B cell (primary cell): Measurements from ENCODE around the gene KAT7. TPM values are rescaled to one million over a fixed set of nuclear protein-coding genes. Genes with fewer than 3 reads are reported as not detected.
A peak's percentile ranks its signal among the peaks of the same experiment; 100 is the strongest.

Source experiments
- ATAC-seq: fragments of 200-7000 bp; cut with Tn5 transposase; one replicate; pipeline ENCODE4 v1.10.0; 2021; ENCODE audit warnings: low read depth, mild to moderate bottlenecking, moderate number of reproducible peaks, moderate library complexity
- CTCF ChIA-PET: fragments of 350-600 bp; sonication (Branson Sonifier 250); formaldehyde crosslinking; loops from one replicate; lab custom pipeline; 2021; ENCODE audit warnings: antibody characterized with exemption, inconsistent platforms; lab: Charles Lee
- POLR2A ChIA-PET: fragments of 350-600 bp; sonication (Branson Sonifier 250); formaldehyde crosslinking; loops from one replicate; lab custom pipeline; 2021; ENCODE audit warnings: antibody characterized with exemption; lab: Charles Lee
- DNase-seq: peaks from one replicate; pipeline ENCODE4 v3.0.0; 2013
- H2AFZ ChIP-seq: 2 replicates; pipeline ENCODE4 v1.6.1; 2012; ENCODE audit warnings: mild to moderate bottlenecking, low read depth, low read length; ENCODE audit not compliant: insufficient read depth, poor library complexity, severe bottlenecking
- H3K27ac ChIP-seq, 2 donors: 1 replicate in 1 of 2; 2 replicates in 1 of 2; pipeline ENCODE4 v1.5.1; 2012 to 2013; ENCODE audit warnings: low read length in 2 of 2, mild to moderate bottlenecking in 2 of 2, moderate library complexity in 1 of 2
- H3K27me3 ChIP-seq, 4 experiments: fragments of 200-600 bp in 1 of 4; sonication (generic) in 1 of 4; replicated peaks in 1 of 4; 1 replicate in 2 of 4; 2 replicates in 2 of 4; pipeline versions ENCODE4 v1.6.1 to v1.7.0; 2013 to 2016; ENCODE audit warnings: low read length in 3 of 4, mild to moderate bottlenecking in 2 of 4, mixed read lengths in 1 of 4, moderate library complexity in 1 of 4; ENCODE audit not compliant: insufficient read depth in 4 of 4, control insufficient read depth in 3 of 4; ENCODE audit errors: control extremely low read depth in 1 of 4
- H3K36me3 ChIP-seq, 2 experiments: replicated peaks in 1 of 2; 1 replicate in 1 of 2; 2 replicates in 1 of 2; pipeline versions ENCODE4 v1.6.1 to v1.7.1; 2013; ENCODE audit warnings: low read length in 1 of 2; ENCODE audit not compliant: insufficient read depth in 2 of 2, control insufficient read depth in 1 of 2; ENCODE audit errors: control extremely low read depth in 1 of 2, extremely low read depth in 1 of 2
- H3K4me1 ChIP-seq, 2 donors: fragments of 200-600 bp in 1 of 2; sonication (generic) in 1 of 2; 1 replicate in 1 of 2; 2 replicates in 1 of 2; pipeline versions ENCODE4 v1.5.1 to v1.6.1; 2013 to 2017; ENCODE audit warnings: low read length in 2 of 2; ENCODE audit not compliant: control insufficient read depth in 2 of 2, insufficient read depth in 2 of 2
- H3K4me2 ChIP-seq: replicated peaks from 2 replicates; pipeline ENCODE3; 2012; ENCODE audit warnings: mild to moderate bottlenecking, low read depth, low read length; ENCODE audit not compliant: poor library complexity, severe bottlenecking
- H3K4me3 ChIP-seq, 5 experiments: fragments of 200-600 bp in 1 of 5; sonication (generic) in 1 of 5; 1 replicate in 3 of 5; 2 replicates in 2 of 5; pipeline versions ENCODE4 v1.5.1 to v1.7.0; 2011 to 2016; ENCODE audit warnings: low read length in 4 of 5, mild to moderate bottlenecking in 4 of 5, low read depth in 2 of 5, control low read depth in 1 of 5, moderate library complexity in 1 of 5; ENCODE audit not compliant: insufficient read depth in 1 of 5; ENCODE audit errors: control extremely low read depth in 1 of 5, extremely low read depth in 1 of 5
- H3K79me2 ChIP-seq: fragments of 200-600 bp; sonication (generic); one replicate; pipeline ENCODE4 v1.6.0; 2016; ENCODE audit warnings: low read length; ENCODE audit not compliant: control insufficient read depth, insufficient read depth
- H3K9ac ChIP-seq: fragments of 200-600 bp; sonication (generic); 2 replicates; pipeline ENCODE4 v1.6.1; 2017; ENCODE audit warnings: mild to moderate bottlenecking, low read length, moderate library complexity
- H3K9me3 ChIP-seq, 3 donors: one replicate each; pipeline versions ENCODE4 v1.6.1 to v1.7.1; 2013; ENCODE audit warnings: low read length in 2 of 3; ENCODE audit not compliant: control insufficient read depth in 2 of 3, insufficient read depth in 1 of 3; ENCODE audit errors: control extremely low read depth in 1 of 3
- H4K20me1 ChIP-seq: 2 replicates; pipeline ENCODE4 v1.6.0; 2012; ENCODE audit warnings: mild to moderate bottlenecking, low read length; ENCODE audit not compliant: insufficient read depth, control insufficient read depth, poor library complexity, severe bottlenecking
- H3K27ac Mint-ChIP-seq: one replicate; pipeline ENCODE4 v1.8.0; 2021; ENCODE audit warnings: mixed read lengths
- H3K27me3 Mint-ChIP-seq: one replicate; pipeline ENCODE4 v1.8.0; 2021; ENCODE audit warnings: mixed read lengths
- H3K4me1 Mint-ChIP-seq: one replicate; pipeline ENCODE4 v1.8.0; 2021; ENCODE audit warnings: mixed read lengths
- H3K4me3 Mint-ChIP-seq: one replicate; pipeline ENCODE4 v1.8.0; 2021; ENCODE audit warnings: mixed read lengths
- H3K9me3 Mint-ChIP-seq: one replicate; pipeline ENCODE4 v1.8.0; 2022; ENCODE audit warnings: mixed read lengths; ENCODE audit not compliant: insufficient read depth
- EZH2 ChIP-seq: IDR thresholded peaks from 2 replicates; pipeline ENCODE4 v1.6.1; 2012; ENCODE audit warnings: borderline replicate concordance, low read depth, mild to moderate bottlenecking, moderate library complexity, low read length; ENCODE audit not compliant: insufficient read depth, poor library complexity, severe bottlenecking
- WGBS: methylation state at CpG from one replicate; pipeline ENCODE4 v1.1.5; 2013; ENCODE audit warnings: missing lambda C conversion rate; ENCODE audit not compliant: insufficient coverage; 5-methylcytosine and 5-hydroxymethylcytosine counted together
- intact Hi-C: fragments of 100-400 bp; cut with micrococcal nuclease; formaldehyde crosslinking; loops from one replicate; pipeline ENCODE4 v1.10.0; 2022
- polyA plus RNA-seq: library from polyadenylated mRNA; depleted of rRNA; stranded (reverse); fragments of >200 nt; gene quantifications from 2 replicates; pipeline ENCODE4 v1.2.3, GENCODE V29; 2012
- total RNA-seq, 2 donors: library from RNA; stranded (reverse); fragments of 120-200 nt in 1 of 2; gene quantifications; 1 replicate in 1 of 2; 2 replicates in 1 of 2; pipeline versions ENCODE4 v1.2.3 to v1.2.4, GENCODE V29; 2013 to 2022
- TF ChIP-seq, protein P1 (sequence below): fragments of 200-600 bp; IDR thresholded peaks from one replicate; pipeline ENCODE4 v1.8.0; 2022; ENCODE audit warnings: antibody characterized with exemption, mild to moderate bottlenecking

Gene KAT7
- total and polyA plus RNA-seq, 2 donors (not counting 1 experiment from before 2014, with no cell fraction given): 16.7 to 124 TPM

- H3K27ac ChIP-seq: no peak overlapping the region
- peaks cover 0 to 2% of the 10 kb centered on the region in 2 experiments for H3K36me3 ChIP-seq
- Mint-ChIP-seq H3K27ac (no peak overlapping the region), H3K4me1 (peaks cover 14% of the 10 kb centered on the region), H3K9me3 (no peaks in the 10 kb centered on the region), H3K27me3 (peaks cover 8% of the 10 kb centered on the region), H3K4me3 (no peak overlapping the region)
- no peak for DNase-seq
- H3K4me1 ChIP-seq: peaks cover 12 to 15% of the 10 kb centered on the region in 2 donors
- no peaks in the 10 kb centered on the region for H3K79me2 ChIP-seq
- peaks cover 0 to 21% (median 6%) of the 10 kb centered on the region in 4 experiments for H3K27me3 ChIP-seq
- H3K4me2 ChIP-seq: no peak overlapping the region
- H3K9ac ChIP-seq: no peak overlapping the region
- CTCF ChIA-PET: interaction anchor here (0.5 to 3.7 kb wide), 3 partner anchors 23 to 1321 kb away, joined by 3 to 12 read pairs (median 5); no protein-coding TSS in a partner anchor
- no peak overlapping the region for H2AFZ ChIP-seq
- ATAC-seq: no peak
- POLR2A ChIA-PET: interaction anchor here (0.8 kb wide), 1 partner anchor 46 kb away, joined by 4 read pairs; no protein-coding TSS in a partner anchor
- no peak overlapping the region for H3K4me3 ChIP-seq
- TF ChIP-seq, protein P1, sequence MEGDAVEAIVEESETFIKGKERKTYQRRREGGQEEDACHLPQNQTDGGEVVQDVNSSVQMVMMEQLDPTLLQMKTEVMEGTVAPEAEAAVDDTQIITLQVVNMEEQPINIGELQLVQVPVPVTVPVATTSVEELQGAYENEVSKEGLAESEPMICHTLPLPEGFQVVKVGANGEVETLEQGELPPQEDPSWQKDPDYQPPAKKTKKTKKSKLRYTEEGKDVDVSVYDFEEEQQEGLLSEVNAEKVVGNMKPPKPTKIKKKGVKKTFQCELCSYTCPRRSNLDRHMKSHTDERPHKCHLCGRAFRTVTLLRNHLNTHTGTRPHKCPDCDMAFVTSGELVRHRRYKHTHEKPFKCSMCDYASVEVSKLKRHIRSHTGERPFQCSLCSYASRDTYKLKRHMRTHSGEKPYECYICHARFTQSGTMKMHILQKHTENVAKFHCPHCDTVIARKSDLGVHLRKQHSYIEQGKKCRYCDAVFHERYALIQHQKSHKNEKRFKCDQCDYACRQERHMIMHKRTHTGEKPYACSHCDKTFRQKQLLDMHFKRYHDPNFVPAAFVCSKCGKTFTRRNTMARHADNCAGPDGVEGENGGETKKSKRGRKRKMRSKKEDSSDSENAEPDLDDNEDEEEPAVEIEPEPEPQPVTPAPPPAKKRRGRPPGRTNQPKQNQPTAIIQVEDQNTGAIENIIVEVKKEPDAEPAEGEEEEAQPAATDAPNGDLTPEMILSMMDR: no peak
- no peak for TF ChIP-seq EZH2
- no peaks in the 10 kb centered on the region for H4K20me1 ChIP-seq
- 100% methylated on average over 1 of the region's 5 CpGs for WGBS
- intact Hi-C loops: no loop called here
- no peaks in the 10 kb centered on the region for H3K9me3 ChIP-seq
These were observed 60.3 kb downstream of the KAT7 start for GRCh38 chr17:49848739-49849138.

DNA sequence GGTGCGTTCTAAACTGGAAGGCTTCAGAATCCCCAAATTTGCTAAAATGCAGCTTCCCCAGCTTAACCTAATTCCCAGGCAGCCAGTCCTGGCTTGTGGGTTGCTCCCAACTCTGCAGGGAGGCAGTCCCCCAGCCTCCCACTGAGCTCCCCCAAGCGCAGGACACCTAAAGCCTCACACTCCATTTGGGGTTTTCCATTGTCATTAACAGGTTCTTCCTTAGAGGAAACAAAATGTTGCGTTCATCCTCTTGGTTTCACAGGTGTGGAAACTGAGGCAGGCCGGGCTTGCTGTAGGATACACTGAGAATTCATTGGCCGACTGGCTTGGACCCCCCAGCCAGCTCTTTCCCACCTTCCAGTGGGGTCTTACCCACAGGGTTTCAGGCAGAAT, 61.7 kb downstream of the KAT7 start:
- ChIA-PET CTCF (interaction anchor here (0.5 to 3.7 kb wide), 4 partner anchors 77 to 283 kb away, joined by 4 to 12 read pairs (median 4); no protein-coding TSS in a partner anchor), POLR2A (no interaction called here)
- H3K27ac ChIP-seq: no peak overlapping the region
- H3K4me1 ChIP-seq: peaks cover 12 to 15% of the 10 kb centered on the region in 2 donors
- DNase-seq (no peak), ATAC-seq (no peak)
- intact Hi-C loops: no loop called here
- peaks cover 14% of the 10 kb centered on the region for H3K4me1 Mint-ChIP-seq
- peak overlapping the region; percentile 92 for H3K4me2 ChIP-seq
- no peaks in the 10 kb centered on the region for H3K79me2 ChIP-seq
- H3K4me3 ChIP-seq: no peak overlapping the region
- H3K4me3 Mint-ChIP-seq: peak overlapping the region; percentile 94
- H4K20me1 ChIP-seq: no peaks in the 10 kb centered on the region
- peaks cover 0 to 23% (median 6%) of the 10 kb centered on the region in 4 experiments for H3K27me3 ChIP-seq
- no peak overlapping the region for H2AFZ ChIP-seq
- H3K27me3 Mint-ChIP-seq: peaks cover 19% of the 10 kb centered on the region
- no peak overlapping the region for H3K9ac ChIP-seq
- no peaks in the 10 kb centered on the region for H3K9me3 Mint-ChIP-seq
- TF ChIP-seq EZH2: no peak
- peaks cover 0 to 2% of the 10 kb centered on the region in 2 experiments for H3K36me3 ChIP-seq
- H3K9me3 ChIP-seq: no peaks in the 10 kb centered on the region
- 98% methylated on average over 5 of the region's 5 CpGs for WGBS
- H3K27ac Mint-ChIP-seq: no peak overlapping the region
